Calu3 (cell line): ENCODE results near the gene SPINK8. TPM values are rescaled to one million over a fixed set of nuclear protein-coding genes. Genes with fewer than 3 reads are reported as not detected.

Source experiments
- BruUV-seq: library from RNA; stranded (reverse); fragments of 400-500 nt; replicated peaks from 2 replicates; lab custom pipeline; 2021; lab: Mats Ljungman, UMichigan
- CTCF ChIA-PET: fragments of 300-600 bp; sonication (Branson Sonifier 250); formaldehyde crosslinking; loops from one replicate; lab custom pipeline; 2022; ENCODE audit warnings: antibody characterized with exemption; lab: Charles Lee
- DNase-seq: peaks from one replicate; pipeline ENCODE4 v3.0.0; 2022
- H3K27ac Mint-ChIP-seq: one replicate; pipeline ENCODE4 v1.8.0; 2022; ENCODE audit warnings: mixed read lengths; ENCODE audit not compliant: unreplicated experiment
- H3K27me3 Mint-ChIP-seq: one replicate; pipeline ENCODE4 v1.8.0; 2022; ENCODE audit warnings: mixed read lengths; ENCODE audit not compliant: unreplicated experiment
- H3K36me3 Mint-ChIP-seq: one replicate; pipeline ENCODE4 v1.8.0; 2022; ENCODE audit warnings: mild to moderate bottlenecking, moderate library complexity, mixed read lengths; ENCODE audit not compliant: insufficient read depth, unreplicated experiment
- H3K4me1 Mint-ChIP-seq: one replicate; pipeline ENCODE4 v1.8.0; 2022; ENCODE audit warnings: mild to moderate bottlenecking, low read depth, mixed read lengths; ENCODE audit not compliant: unreplicated experiment
- H3K4me3 Mint-ChIP-seq: one replicate; pipeline ENCODE4 v1.8.0; 2022; ENCODE audit warnings: mild to moderate bottlenecking, low read depth, moderate library complexity, mixed read lengths; ENCODE audit not compliant: unreplicated experiment
- H3K9me3 Mint-ChIP-seq: one replicate; pipeline ENCODE4 v1.8.0; 2022; ENCODE audit warnings: low read depth, mixed read lengths; ENCODE audit not compliant: unreplicated experiment
- intact Hi-C: fragments of 100-400 bp; cut with micrococcal nuclease; formaldehyde crosslinking; loops from one replicate; pipeline ENCODE4 v1.10.0; 2022; ENCODE audit not compliant: unreplicated experiment
- total RNA-seq: library from RNA; stranded (reverse); gene quantifications from 2 replicates; pipeline ENCODE4 v1.2.3, GENCODE V29; 2022
- TF ChIP-seq, protein P1 (sequence below): fragments of 200-600 bp; IDR thresholded peaks from one replicate; pipeline ENCODE4 v1.8.0; 2022; ENCODE audit warnings: antibody characterized with exemption; ENCODE audit not compliant: unreplicated experiment

The SPINK8 gene
- total RNA-seq, 1 experiment from 2014 or later: not detected

DNA sequence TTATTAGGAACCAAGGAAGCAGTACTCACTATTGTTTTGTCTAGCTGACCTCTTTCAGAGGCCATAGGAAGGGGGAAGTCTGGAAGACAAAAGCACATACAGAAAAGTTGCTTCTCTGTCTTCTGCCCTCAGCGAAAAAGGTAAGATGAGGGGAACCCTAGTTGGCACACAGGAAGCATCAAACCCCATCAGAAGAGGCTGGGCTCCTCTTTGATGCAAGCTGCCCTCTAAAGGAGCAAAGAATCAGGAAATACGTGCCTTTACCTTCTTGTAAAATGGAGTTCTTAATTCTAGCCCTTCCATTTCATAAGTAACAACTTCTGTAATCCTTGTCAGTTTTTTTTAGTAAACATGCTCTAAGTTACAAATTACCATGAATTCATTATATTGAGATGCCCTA, 12.5 kb downstream of the SPINK8 start:
- DNase-seq: no peak
- H3K9me3 Mint-ChIP-seq: peaks cover 1% of the 10 kb centered on the region
- H3K27ac Mint-ChIP-seq: no peak overlapping the region
- no peak overlapping the region for H3K4me3 Mint-ChIP-seq
- CTCF ChIA-PET: no interaction called here
- H3K27me3 Mint-ChIP-seq: peaks cover 41% of the 10 kb centered on the region
- BruUV-seq: no TSS peak
- intact Hi-C loops: no loop called here
- H3K36me3 Mint-ChIP-seq: no peaks in the 10 kb centered on the region
- H3K4me1 Mint-ChIP-seq: no peaks in the 10 kb centered on the region
- TF ChIP-seq, protein P1, sequence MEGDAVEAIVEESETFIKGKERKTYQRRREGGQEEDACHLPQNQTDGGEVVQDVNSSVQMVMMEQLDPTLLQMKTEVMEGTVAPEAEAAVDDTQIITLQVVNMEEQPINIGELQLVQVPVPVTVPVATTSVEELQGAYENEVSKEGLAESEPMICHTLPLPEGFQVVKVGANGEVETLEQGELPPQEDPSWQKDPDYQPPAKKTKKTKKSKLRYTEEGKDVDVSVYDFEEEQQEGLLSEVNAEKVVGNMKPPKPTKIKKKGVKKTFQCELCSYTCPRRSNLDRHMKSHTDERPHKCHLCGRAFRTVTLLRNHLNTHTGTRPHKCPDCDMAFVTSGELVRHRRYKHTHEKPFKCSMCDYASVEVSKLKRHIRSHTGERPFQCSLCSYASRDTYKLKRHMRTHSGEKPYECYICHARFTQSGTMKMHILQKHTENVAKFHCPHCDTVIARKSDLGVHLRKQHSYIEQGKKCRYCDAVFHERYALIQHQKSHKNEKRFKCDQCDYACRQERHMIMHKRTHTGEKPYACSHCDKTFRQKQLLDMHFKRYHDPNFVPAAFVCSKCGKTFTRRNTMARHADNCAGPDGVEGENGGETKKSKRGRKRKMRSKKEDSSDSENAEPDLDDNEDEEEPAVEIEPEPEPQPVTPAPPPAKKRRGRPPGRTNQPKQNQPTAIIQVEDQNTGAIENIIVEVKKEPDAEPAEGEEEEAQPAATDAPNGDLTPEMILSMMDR: no peak

DNA sequence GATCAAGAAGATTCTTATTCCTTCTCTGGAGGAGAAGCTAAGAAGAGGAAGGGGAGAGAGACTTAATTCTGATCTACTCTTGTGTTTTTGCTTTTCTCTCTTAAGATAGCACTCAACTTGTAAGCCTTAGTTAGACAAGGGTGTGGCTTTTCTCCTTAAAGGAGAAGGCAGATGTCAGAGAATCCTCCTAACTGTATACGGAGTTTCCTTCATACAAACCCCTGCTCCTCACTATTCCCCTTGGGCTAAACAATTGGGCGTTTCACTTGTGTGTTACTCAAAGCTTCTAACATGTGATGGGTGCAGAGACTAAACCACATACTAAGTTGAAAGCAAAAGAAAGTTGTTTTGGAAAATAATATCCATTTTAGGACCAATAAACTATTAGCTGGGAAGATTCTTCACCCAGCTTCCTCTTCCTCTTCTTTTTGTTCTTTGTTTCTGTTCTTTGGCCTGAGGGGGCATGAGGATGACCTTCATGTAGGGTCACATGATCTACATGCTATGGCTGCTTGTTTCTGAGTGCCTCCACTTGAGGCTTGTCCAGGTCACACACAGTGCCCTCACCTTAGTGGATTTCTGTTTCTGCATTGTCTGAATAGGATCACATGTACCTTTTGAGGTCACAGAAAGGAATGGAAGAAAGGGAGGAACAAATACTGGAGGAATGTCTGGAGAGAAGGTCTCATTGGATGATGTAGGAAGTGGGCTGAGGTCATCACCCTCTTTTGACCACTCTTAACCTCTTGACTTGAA, 14.6 kb downstream of the SPINK8 start:
- Mint-ChIP-seq H3K9me3 (peaks cover 4% of the 10 kb centered on the region), H3K27me3 (peaks cover 26% of the 10 kb centered on the region), H3K4me1 (no peaks in the 10 kb centered on the region), H3K27ac (no peak overlapping the region), H3K36me3 (no peaks in the 10 kb centered on the region), H3K4me3 (no peak overlapping the region)
- intact Hi-C loops: no loop called here
- no peak for DNase-seq
- BruUV-seq: no TSS peak
- CTCF ChIA-PET: interaction anchor here (1.2 kb wide), 1 partner anchor 117 kb away, joined by 3 read pairs; no protein-coding TSS in a partner anchor
- TF ChIP-seq, protein P1: no peak

DNA sequence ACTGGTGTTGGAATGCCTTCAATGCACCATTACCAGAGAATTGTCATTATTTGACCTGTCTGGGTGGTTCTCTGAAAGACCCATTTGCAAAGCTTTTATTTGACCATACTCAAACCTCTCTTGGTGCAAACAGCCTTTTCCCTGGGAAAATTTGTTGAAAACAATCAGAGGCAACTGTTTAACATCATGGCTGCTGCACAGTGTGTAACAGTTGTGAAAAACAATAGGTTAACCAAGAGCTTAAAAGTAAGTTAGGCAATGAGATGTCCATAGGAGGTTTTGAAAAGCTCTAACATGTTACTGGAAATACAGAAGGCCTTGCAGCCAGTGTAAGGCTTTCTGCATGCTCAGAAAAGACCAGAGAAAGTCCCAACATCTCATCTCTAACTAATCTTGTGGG, 18.9 kb downstream of the SPINK8 start:
- no peak overlapping the region for H3K27ac Mint-ChIP-seq
- intact Hi-C loops: no loop called here
- peaks cover 25% of the 10 kb centered on the region for H3K27me3 Mint-ChIP-seq
- TF ChIP-seq, protein P1: no peak
- peaks cover 4% of the 10 kb centered on the region for H3K9me3 Mint-ChIP-seq
- H3K4me3 Mint-ChIP-seq: no peak overlapping the region
- H3K36me3 Mint-ChIP-seq: no peaks in the 10 kb centered on the region
- CTCF ChIA-PET: no interaction called here
- no peaks in the 10 kb centered on the region for H3K4me1 Mint-ChIP-seq
- DNase-seq: no peak
- BruUV-seq: no TSS peak

DNA sequence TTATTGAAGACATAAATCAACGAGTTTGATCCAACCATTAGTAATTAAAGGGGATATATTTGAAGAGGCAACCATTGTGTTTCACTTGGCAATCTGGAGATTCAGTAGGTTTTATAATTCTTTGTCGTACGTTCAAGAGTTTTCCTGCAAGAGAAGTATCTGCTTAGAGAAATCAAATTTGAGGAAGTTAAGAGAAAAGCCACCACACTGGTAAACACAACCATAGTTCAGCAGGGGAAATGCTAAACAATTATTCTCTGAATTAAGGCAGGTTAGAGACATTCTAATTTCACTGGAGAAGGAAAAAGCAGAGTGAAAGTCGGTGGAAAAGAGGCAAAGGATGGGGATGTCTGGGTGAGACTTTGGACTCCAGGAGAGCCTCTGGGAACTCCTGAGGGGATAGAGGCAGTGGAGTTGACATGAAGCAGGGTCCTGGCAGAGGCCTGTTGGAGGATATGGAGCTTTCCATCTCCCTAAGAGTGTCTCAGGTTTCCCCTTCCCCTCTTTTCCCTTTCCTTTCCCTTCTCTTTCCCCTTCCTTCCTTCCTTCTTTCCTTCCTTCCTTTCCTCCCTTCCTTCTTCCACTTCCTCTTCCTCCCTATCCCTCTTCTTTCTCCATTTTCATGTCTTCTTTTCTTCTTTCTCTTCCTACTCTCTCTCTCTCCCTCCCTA, 26.5 kb downstream of the SPINK8 start:
- intact Hi-C loops: no loop called here
- no peak for DNase-seq
- Mint-ChIP-seq H3K9me3 (no peaks in the 10 kb centered on the region), H3K27ac (no peak overlapping the region), H3K4me3 (no peak overlapping the region), H3K36me3 (peaks cover 8% of the 10 kb centered on the region), H3K4me1 (peaks cover 10% of the 10 kb centered on the region), H3K27me3 (peaks cover 37% of the 10 kb centered on the region)
- BruUV-seq: no TSS peak
- CTCF ChIA-PET: interaction anchor here (0.7 kb wide), 3 partner anchors 162 to 526 kb away, joined by 4 to 17 read pairs (median 6); no protein-coding TSS in a partner anchor
- TF ChIP-seq, protein P1: no peak
